GM10248 (cell line): ENCODE measurements around the gene KLHL29.

Experiments
- CTCF ChIA-PET: fragments of 300-600 bp; sonication (Branson Sonifier 250); formaldehyde crosslinking; extraction: SDS; loops from one replicate; lab custom pipeline; 2021; ENCODE audit warnings: antibody characterized with exemption; lab: Yijun Ruan, JAX
- POLR2A ChIA-PET: fragments of 350-650 bp; sonication (Branson Sonifier 250); formaldehyde crosslinking; extraction: SDS; loops from one replicate; lab custom pipeline; 2020; ENCODE audit warnings: antibody characterized with exemption; lab: Yijun Ruan, JAX
- DNase-seq: peaks from one replicate; pipeline ENCODE4 v3.0.0; 2012; ENCODE audit errors: extremely low spot score
- CTCF ChIP-seq: IDR thresholded peaks from 2 replicates; pipeline ENCODE4 v1.5.1; 2012; ENCODE audit warnings: mild to moderate bottlenecking, low read depth; ENCODE audit errors: extremely low read depth, missing control alignments, control extremely low read depth

The KLHL29 gene

DNA sequence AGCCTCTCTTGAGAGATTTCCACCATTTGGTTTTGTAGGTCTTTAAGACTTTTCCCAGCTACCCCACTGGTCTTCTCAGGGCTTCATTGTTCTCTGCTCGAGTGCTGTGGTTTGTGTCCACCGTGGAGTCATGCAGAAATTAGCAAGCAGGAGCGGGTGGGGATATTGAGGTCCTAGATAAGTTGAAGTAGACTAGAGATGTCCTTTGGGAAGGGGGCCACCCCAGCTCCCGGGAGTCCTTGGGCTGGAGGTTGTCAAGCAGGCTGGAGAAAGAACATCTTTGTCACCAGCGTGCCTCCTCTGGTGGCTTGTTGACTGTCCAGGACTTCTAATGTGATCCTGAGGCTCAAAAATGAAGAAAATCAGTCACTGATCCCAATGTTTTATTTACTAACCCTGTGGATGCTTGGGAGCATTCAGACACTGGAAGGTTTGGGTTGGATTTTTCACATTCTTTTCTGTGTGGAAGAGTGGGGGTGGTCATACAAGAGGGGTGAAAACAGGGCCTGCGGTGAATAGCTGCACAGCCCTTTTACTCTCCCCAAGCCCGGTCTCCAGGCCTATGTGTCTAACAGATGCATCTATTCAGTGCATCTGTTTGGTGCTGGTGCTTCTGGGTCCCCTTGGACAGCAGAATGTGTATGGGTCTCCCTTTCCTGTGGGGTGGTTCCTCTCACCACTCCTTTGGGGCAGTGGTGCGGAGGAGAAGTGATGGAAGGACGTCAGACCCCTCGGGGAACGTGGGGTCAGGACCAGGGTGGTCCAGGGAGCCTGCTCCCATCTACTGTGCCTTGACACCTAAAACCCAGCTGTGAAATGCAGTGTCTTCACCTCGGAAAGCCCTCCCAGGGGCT, 208.1 kb downstream of the KLHL29 start:
- CTCF ChIA-PET, result no interaction called here
- POLR2A ChIA-PET, result no interaction called here
- DNase-seq, result no peak
- TF ChIP-seq CTCF, result no peak

DNA sequence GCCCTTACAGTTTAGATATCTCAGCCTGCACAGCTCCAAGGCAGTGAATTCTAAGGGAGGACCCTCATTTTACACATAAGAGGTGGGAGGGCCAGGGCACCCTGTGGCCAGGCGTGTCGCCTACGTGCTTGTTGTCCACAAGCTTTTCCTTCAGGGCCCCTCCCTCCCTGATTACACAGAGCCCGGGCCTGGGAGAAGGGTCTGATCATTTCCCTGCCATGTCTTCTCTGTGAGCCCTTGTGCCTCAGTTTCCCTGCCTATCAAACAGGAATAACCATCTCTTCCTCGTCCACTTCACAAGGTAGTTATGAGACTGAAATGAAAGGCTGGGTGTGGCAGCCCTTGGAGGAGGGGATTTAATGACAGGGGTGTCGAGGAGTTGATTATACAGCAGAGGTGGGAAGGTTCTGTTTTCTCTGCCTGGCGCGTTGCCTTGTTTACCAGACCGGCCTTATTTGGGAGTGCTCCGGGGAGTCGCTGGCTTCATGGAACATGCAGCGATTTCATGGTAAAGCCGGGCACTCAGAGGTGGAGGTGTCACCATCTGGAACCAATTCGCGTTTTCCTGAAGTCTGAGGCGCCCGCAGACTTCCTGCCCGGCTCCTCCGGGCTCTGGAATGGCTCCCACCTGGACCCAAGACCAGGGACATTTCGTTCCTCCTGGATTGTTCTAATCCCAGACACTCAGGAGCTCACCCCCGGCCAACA, 208.9 kb downstream of the KLHL29 start:
- no peak for DNase-seq
- POLR2A ChIA-PET, result no interaction called here
- CTCF ChIA-PET, result no interaction called here
- no peak for TF ChIP-seq CTCF

- no peak for TF ChIP-seq CTCF
- POLR2A ChIA-PET, result no interaction called here
- DNase-seq, result no peak
- CTCF ChIA-PET, result no interaction called here
Observed at GRCh38 chr2:23594460-23594825, 209.5 kb downstream of the KLHL29 start.

DNA sequence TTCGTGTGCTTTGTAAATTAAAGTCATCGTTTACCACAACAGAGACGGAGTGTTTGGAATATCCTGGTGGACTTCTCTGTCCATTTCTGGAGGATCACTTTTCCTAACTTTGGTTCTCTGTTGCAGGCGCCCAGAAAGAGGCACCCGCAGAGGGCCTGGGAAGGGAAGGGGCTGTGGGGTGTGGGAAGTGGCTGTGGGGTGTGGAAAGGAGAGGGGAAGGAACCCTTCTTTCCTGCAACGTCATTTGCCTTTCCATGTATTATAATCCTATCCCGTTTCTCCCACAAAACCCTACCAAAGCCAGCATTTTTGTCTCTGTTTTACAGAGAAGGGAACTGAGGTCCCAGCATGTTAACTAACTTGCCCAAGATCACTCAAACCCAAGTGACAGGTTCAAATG, 210.0 kb downstream of the KLHL29 start:
- POLR2A ChIA-PET, result no interaction called here
- no peak for TF ChIP-seq CTCF
- no peak for DNase-seq
- CTCF ChIA-PET, result no interaction called here

- ChIA-PET POLR2A (interaction anchor here (1.2 kb wide), 1 partner anchor 29 kb away, joined by 3 read pairs; no protein-coding TSS in a partner anchor), CTCF (no interaction called here)
- no peak for DNase-seq
- no peak for TF ChIP-seq CTCF
Observed at GRCh38 chr2:23595601-23596251, 210.7 kb downstream of the KLHL29 start.

DNA sequence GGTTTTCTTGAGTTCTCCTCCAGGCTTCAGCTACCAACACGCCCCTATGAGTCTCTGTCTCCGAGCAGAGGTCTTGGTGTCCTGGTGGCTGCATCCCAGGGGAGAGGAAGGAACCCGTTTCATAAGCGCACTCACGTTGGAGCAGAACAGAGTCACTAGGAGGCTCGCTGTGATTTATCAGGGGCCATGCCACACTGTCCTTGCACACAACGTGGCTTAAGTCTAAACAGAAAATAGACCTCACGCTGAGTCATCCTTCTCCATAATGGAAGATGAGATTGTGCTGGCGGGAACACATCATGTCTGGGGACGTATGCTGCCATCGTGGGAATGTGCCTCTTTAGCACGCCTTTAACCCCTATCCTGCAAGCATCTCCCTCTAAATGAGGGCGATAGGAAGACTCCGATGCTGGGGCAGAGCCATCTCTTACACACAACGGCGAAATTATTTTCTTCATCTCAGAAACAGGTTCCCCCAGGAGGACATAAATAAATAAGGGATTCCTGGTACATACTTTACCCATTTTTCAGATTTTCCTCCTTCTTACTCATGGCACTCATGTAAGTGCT, 211.4 kb downstream of the KLHL29 start:
- no peak for TF ChIP-seq CTCF
- ChIA-PET POLR2A (interaction anchor here (1.2 kb wide), 1 partner anchor 29 kb away, joined by 3 read pairs; no protein-coding TSS in a partner anchor), CTCF (no interaction called here)
- DNase-seq, result no peak
